Upper lobe of right lung (tissue), 1 donor: ENCODE measurements around the gene GEMIN2. TPM values are rescaled to one million over a fixed set of nuclear protein-coding genes. Genes with fewer than 3 reads are reported as not detected.

Source experiments
- ATAC-seq: fragments of 200-7000 bp; cut with Tn5 transposase; one replicate; pipeline ENCODE4 v1.9.1; 2020; ENCODE audit warnings: mild to moderate bottlenecking, moderate library complexity
- DNase-seq: peaks from one replicate; pipeline ENCODE4 v3.0.0-alpha.2; 2020
- H3K27ac ChIP-seq: fragments of 200-600 bp; one replicate; pipeline ENCODE4 v1.8.0; 2022
- H3K27me3 ChIP-seq: fragments of 200-600 bp; one replicate; pipeline ENCODE4 v1.8.0; 2022; ENCODE audit warnings: mild to moderate bottlenecking
- H3K36me3 ChIP-seq: fragments of 200-600 bp; one replicate; pipeline ENCODE4 v1.8.0; 2022
- H3K4me1 ChIP-seq: fragments of 200-600 bp; one replicate; pipeline ENCODE4 v1.8.0; 2022
- H3K4me3 ChIP-seq: fragments of 200-600 bp; one replicate; pipeline ENCODE4 v1.8.0; 2022; ENCODE audit warnings: mild to moderate bottlenecking
- H3K9me3 ChIP-seq: fragments of 200-600 bp; one replicate; pipeline ENCODE4 v1.8.0; 2022
- intact Hi-C: fragments of 100-400 bp; cut with DNase I; formaldehyde crosslinking; loops from one replicate; pipeline ENCODE4 v1.11.0; 2022
- total RNA-seq: library from RNA; stranded (reverse); fragmentation: NEBNext Ultra II Directional; extraction: Animal tissue kit (Norgen Biotek cat#: 25700); gene quantifications from one replicate; pipeline ENCODE4 v1.2.1, GENCODE V29; 2021
- TF ChIP-seq, protein P1 (sequence below): fragments of 200-600 bp; IDR thresholded peaks from one replicate; pipeline ENCODE4 v1.8.0; 2022; ENCODE audit warnings: antibody characterized with exemption
- donor health status: DM: no; HTN: yes; CAD: no; lungs with severe emphysema.

Gene GEMIN2
- total RNA-seq, 1 donor from 2014 or later: 8.5 TPM

DNA sequence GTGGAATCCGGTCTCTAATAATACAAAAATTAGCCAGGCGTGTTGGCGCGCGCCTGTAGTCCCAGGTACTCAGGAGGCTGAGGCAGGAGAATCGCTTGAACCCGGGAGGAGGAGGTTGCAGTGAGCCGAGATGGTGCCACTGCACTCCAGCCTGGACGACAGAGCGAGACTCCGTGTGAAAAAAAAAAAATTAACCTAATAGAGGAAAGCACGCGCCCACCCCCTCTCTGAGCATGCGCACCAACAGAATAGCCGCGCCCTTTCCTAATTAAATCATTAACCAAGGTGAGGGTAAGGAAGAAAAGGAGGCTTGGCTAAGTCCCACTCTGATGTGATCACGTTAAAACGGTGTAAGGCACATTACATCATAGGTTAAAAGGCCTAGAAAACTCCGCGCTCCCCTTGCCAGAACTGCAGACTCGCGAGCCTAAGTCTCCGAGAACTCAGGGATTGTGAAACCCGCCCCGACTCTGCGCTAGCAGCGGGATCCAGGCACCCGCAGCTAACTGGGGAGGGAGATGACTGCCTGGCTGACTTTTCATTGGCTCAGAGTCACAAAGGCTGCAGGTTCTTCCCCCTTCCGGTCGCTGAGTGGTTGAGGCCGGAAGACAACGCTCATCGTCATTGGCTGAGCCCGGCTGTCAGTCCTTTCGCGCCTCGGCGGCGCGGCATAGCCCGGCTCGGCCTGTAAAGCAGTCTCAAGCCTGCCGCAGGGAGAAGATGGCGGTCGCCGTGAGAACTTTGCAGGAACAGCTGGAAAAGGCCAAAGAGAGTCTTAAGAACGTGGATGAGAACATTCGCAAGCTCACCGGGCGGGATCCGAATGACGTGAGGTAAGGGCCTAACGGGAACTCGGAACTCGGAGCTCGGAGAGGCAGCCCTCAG lies 60.7 kb downstream of the GEMIN2 start, which contains the start of gene PNN:
PNN (plus strand) TSS at position 695 of the 885 bp plus-strand sequence; CDS start at position 721, 26 bp downstream.
- ATAC-seq: peak; percentile 97
- TF ChIP-seq, protein P1, sequence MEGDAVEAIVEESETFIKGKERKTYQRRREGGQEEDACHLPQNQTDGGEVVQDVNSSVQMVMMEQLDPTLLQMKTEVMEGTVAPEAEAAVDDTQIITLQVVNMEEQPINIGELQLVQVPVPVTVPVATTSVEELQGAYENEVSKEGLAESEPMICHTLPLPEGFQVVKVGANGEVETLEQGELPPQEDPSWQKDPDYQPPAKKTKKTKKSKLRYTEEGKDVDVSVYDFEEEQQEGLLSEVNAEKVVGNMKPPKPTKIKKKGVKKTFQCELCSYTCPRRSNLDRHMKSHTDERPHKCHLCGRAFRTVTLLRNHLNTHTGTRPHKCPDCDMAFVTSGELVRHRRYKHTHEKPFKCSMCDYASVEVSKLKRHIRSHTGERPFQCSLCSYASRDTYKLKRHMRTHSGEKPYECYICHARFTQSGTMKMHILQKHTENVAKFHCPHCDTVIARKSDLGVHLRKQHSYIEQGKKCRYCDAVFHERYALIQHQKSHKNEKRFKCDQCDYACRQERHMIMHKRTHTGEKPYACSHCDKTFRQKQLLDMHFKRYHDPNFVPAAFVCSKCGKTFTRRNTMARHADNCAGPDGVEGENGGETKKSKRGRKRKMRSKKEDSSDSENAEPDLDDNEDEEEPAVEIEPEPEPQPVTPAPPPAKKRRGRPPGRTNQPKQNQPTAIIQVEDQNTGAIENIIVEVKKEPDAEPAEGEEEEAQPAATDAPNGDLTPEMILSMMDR: no peak
- Histone ChIP-seq H3K4me1 (peaks cover 19% of the 10 kb centered on the region), H3K36me3 (peaks cover 36% of the 10 kb centered on the region), H3K9me3 (no peaks in the 10 kb centered on the region), H3K27me3 (no peaks in the 10 kb centered on the region), H3K4me3 (peak within 1 kb of the TSS; percentile 75), H3K27ac (peak within 1 kb of the TSS; percentile 92)
- peak; percentile 97 for DNase-seq
- intact Hi-C loops: no loop called here

DNA sequence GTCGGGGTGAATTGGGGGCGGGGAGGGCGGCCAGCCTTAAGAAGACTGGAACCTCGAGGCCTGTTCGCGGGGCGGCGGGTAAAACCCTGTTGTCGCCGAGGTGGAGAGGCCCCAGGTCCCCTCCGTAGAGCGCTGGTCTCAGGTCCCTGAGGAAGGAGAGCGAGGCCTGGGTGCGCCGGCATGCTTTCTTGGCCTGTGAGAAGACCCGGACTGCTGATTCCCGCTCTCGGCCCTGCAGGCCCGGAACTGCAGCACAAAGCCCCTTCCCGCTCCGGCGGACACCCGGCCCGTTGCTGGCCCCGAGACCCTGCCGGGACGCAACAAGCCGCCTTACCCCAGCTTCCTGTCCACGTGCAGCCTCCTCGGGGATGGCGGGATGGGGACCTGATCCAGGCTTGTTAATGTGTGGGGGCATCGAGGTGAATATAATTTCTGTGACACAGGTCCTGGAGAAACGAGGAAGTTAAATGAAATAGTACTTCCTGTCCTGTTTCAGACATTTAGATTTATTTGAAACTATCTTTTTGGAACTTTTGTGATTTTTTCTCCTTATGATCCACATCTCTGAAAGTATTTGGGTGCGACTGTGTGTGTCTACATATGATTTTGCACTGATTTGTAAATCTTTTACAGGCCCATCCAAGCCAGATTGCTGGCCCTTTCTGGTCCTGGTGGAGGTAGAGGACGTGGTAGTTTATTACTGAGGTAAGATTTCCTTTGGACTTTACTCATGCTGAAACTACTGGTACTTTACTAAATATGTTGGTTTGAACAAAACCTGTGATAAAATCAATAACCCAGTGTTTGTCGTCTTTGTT lies 61.5 kb downstream of the GEMIN2 start:
- intact Hi-C loops: no loop called here
- DNase-seq (peak; percentile 76), ATAC-seq (peak; percentile 19)
- Histone ChIP-seq H3K4me1 (peaks cover 19% of the 10 kb centered on the region), H3K27me3 (no peaks in the 10 kb centered on the region), H3K27ac (peak overlapping the region; percentile 92), H3K9me3 (no peaks in the 10 kb centered on the region), H3K4me3 (peak overlapping the region; percentile 75), H3K36me3 (peaks cover 45% of the 10 kb centered on the region)
- TF ChIP-seq, protein P1: no peak

DNA sequence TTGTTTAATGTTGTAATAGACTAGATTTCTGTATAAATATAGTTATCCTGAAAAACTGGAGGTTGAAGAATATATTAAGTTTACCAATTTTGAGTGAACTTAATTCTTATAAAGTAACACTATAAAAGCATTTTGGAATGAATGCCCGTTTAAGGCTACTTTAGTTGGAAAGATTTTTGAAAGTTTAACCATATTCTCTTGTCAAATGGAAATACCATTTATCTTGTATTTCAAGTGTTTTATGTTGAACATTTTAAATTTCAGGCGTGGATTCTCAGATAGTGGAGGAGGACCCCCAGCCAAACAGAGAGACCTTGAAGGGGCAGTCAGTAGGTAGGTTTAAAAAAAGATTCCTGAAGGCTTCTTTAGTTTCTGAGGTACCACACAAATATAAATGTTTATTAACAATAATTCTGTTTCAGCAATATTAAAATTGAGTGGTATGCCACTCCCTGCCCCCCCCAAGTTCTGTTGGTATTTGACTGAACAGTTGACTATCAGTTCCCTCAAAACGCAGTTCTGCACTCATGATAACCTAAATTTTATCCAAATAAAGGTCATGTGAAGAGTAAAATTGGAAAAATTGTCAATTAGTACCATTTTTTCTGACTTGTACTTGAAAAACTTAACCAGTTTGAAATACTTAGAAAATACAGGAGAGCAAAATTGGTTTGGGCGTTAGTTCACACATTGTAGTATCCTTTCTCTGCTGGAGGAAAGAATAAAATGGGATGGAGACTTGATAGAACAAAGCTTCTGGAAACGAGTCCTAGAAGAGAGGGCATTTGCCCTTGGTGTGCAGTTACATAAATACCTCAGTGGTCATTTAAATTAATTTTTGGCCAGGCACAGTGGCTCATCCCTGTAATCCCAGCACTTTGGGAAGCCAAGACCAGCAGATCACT lies 62.4 kb downstream of the GEMIN2 start:
- H3K27me3 ChIP-seq: no peaks in the 10 kb centered on the region
- peak overlapping the region; percentile 75 for H3K4me3 ChIP-seq
- ATAC-seq (no peak), DNase-seq (no peak)
- intact Hi-C loops: no loop called here
- no peaks in the 10 kb centered on the region for H3K9me3 ChIP-seq
- peak overlapping the region; percentile 92 for H3K27ac ChIP-seq
- H3K36me3 ChIP-seq: peaks cover 54% of the 10 kb centered on the region
- peaks cover 14% of the 10 kb centered on the region for H3K4me1 ChIP-seq
- TF ChIP-seq, protein P1: no peak

DNA sequence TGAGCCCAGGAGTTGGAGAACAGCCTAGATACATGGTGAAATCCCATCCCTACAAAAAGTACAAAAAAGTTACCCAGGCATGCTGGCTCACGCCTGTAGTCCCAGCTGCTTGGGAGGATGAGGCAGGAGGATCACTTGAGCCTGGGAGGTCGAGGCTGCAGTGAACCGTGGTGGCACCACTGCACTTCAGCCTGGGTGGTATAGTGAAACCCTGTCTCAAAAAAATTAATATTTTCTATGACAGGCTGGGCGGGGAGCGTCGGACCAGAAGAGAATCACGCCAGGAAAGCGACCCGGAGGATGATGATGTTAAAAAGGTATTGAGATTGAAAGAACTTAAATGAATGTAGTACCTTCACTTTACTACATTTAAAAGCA lies 63.0 kb downstream of the GEMIN2 start:
- TF ChIP-seq, protein P1: no peak
- peaks cover 60% of the 10 kb centered on the region for H3K36me3 ChIP-seq
- H3K4me3 ChIP-seq: peak overlapping the region; percentile 75
- ATAC-seq: no peak
- H3K27me3 ChIP-seq: no peaks in the 10 kb centered on the region
- no peak overlapping the region for H3K27ac ChIP-seq
- no peak for DNase-seq
- intact Hi-C loops: no loop called here
- no peaks in the 10 kb centered on the region for H3K9me3 ChIP-seq
- peaks cover 14% of the 10 kb centered on the region for H3K4me1 ChIP-seq

DNA sequence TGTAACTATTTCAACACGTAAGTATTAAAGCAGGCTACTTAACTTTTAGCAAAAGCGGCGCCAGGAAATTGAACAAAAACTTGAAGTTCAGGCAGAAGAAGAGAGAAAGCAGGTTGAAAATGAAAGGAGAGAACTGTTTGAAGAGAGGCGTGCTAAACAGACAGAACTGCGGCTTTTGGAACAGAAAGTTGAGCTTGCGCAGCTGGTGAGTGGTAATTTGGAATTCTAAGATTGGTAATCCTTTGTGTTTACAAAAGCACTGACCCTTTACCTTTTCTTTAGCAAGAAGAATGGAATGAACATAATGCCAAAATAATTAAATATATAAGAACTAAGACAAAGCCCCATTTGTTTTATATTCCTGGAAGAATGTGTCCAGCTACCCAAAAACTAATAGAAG lies 64.9 kb downstream of the GEMIN2 start:
- no peak overlapping the region for H3K27ac ChIP-seq
- no peaks in the 10 kb centered on the region for H3K9me3 ChIP-seq
- no peaks in the 10 kb centered on the region for H3K27me3 ChIP-seq
- peaks cover 79% of the 10 kb centered on the region for H3K36me3 ChIP-seq
- TF ChIP-seq, protein P1: no peak
- intact Hi-C loops: no loop called here
- DNase-seq (no peak), ATAC-seq (no peak)
- H3K4me1 ChIP-seq: peaks cover 14% of the 10 kb centered on the region
- no peak overlapping the region for H3K4me3 ChIP-seq
